ENCODE measurements around the gene BBIP1. TPM values are rescaled to one million over a fixed set of nuclear protein-coding genes. Genes with fewer than 3 reads are reported as not detected.

The BBIP1 gene
- total RNA-seq, 1 experiment from 2014 or later: 46.9 TPM

GRCh38 chr10:110880012-110880411 is 39.0 kb downstream of the BBIP1 start:
- no TSS peak for BruUV-seq (replicated peaks)
- ChIA-PET POLR2A (interaction anchor here (0.7 to 1.6 kb wide), 4 partner anchors 17 to 117 kb away, joined by 3 to 4 read pairs (median 3); partner anchors contain the start of gene SHOC2), CTCF (interaction anchor here (0.6 to 0.7 kb wide), 2 partner anchors 272 to 292 kb away, joined by 3 to 4 read pairs; no protein-coding TSS in a partner anchor)
- peaks cover 94% of the 10 kb centered on the region for H3K36me3 Mint-ChIP-seq (ENCODE audit: insufficient read depth, unreplicated experiment)
- no peak for DNase-seq (ENCODE audit: unreplicated experiment)
- H3K4me3 Mint-ChIP-seq (ENCODE audit: unreplicated experiment): no peak overlapping the region
- no peaks in the 10 kb centered on the region for H3K9me3 Mint-ChIP-seq (ENCODE audit: unreplicated experiment)
- intact Hi-C loops (cut with micrococcal nuclease): no loop called here
- no peak for TF ChIP-seq CTCF (IDR thresholded peaks at IDR 0.05; ENCODE audit: unreplicated experiment)
- no peaks in the 10 kb centered on the region for H3K27me3 Mint-ChIP-seq (ENCODE audit: insufficient read depth, unreplicated experiment)
- peaks cover 30% of the 10 kb centered on the region for H3K4me1 Mint-ChIP-seq (ENCODE audit: insufficient read depth, unreplicated experiment)
- no peak overlapping the region for H3K27ac Mint-ChIP-seq (ENCODE audit: low read depth, unreplicated experiment)

- CTCF ChIA-PET: interaction anchor here (0.6 to 3.1 kb wide), 8 partner anchors 11 to 485 kb away, joined by 3 to 10 read pairs (median 3); no protein-coding TSS in a partner anchor
- Mint-ChIP-seq H3K4me3 (ENCODE audit: unreplicated experiment) (no peak overlapping the region), H3K9me3 (ENCODE audit: unreplicated experiment) (no peaks in the 10 kb centered on the region), H3K27me3 (ENCODE audit: insufficient read depth, unreplicated experiment) (no peaks in the 10 kb centered on the region), H3K4me1 (ENCODE audit: insufficient read depth, unreplicated experiment) (peaks cover 30% of the 10 kb centered on the region), H3K27ac (ENCODE audit: low read depth, unreplicated experiment) (no peak overlapping the region), H3K36me3 (ENCODE audit: insufficient read depth, unreplicated experiment) (peaks cover 75% of the 10 kb centered on the region)
- no peak for TF ChIP-seq CTCF (IDR thresholded peaks at IDR 0.05; ENCODE audit: unreplicated experiment)
- no peak for DNase-seq (ENCODE audit: unreplicated experiment)
- intact Hi-C loops (cut with micrococcal nuclease): no loop called here
- POLR2A ChIA-PET: interaction anchor here (0.6 to 2.6 kb wide), 15 partner anchors 11 to 572 kb away, joined by 3 to 13 read pairs (median 4); partner anchors contain the start of gene SMNDC1
- BruUV-seq (replicated peaks): no TSS peak
Observed at GRCh38 chr10:110876788-110877187, 42.2 kb downstream of the BBIP1 start.

- Mint-ChIP-seq H3K4me1 (ENCODE audit: insufficient read depth, unreplicated experiment) (peaks cover 36% of the 10 kb centered on the region), H3K27ac (ENCODE audit: low read depth, unreplicated experiment) (peak overlapping the region; percentile 49), H3K4me3 (ENCODE audit: unreplicated experiment) (peak overlapping the region; percentile 78), H3K9me3 (ENCODE audit: unreplicated experiment) (no peaks in the 10 kb centered on the region), H3K27me3 (ENCODE audit: insufficient read depth, unreplicated experiment) (no peaks in the 10 kb centered on the region), H3K36me3 (ENCODE audit: insufficient read depth, unreplicated experiment) (peaks cover 74% of the 10 kb centered on the region)
- BruUV-seq (replicated peaks): no TSS peak
- intact Hi-C loops (cut with micrococcal nuclease): no loop called here
- CTCF ChIA-PET: interaction anchor here (0.6 to 3.1 kb wide), 6 partner anchors 10 to 204 kb away, joined by 3 to 10 read pairs (median 4); no protein-coding TSS in a partner anchor
- DNase-seq (ENCODE audit: unreplicated experiment): no peak
- no peak for TF ChIP-seq CTCF (IDR thresholded peaks at IDR 0.05; ENCODE audit: unreplicated experiment)
- POLR2A ChIA-PET: interaction anchor here (0.6 to 2.6 kb wide), 15 partner anchors 11 to 571 kb away, joined by 3 to 13 read pairs (median 5); partner anchors contain the start of gene SMNDC1
Observed at GRCh38 chr10:110876000-110876399, 43.0 kb downstream of the BBIP1 start.

GRCh38 chr10:110873951-110874350 is 45.0 kb downstream of the BBIP1 start:
- H3K4me3 Mint-ChIP-seq (ENCODE audit: unreplicated experiment): peak overlapping the region; percentile 78
- intact Hi-C loops (cut with micrococcal nuclease): loop anchor here (5.0 kb wide), 1 partner anchor 567 kb away; no protein-coding TSS in a partner anchor
- POLR2A ChIA-PET: interaction anchor here (0.7 to 2.3 kb wide), 15 partner anchors 8 to 263 kb away, joined by 3 to 97 read pairs (median 6); no protein-coding TSS in a partner anchor
- no peaks in the 10 kb centered on the region for H3K9me3 Mint-ChIP-seq (ENCODE audit: unreplicated experiment)
- no peaks in the 10 kb centered on the region for H3K27me3 Mint-ChIP-seq (ENCODE audit: insufficient read depth, unreplicated experiment)
- TF ChIP-seq CTCF (IDR thresholded peaks at IDR 0.05; ENCODE audit: unreplicated experiment): no peak
- peaks cover 53% of the 10 kb centered on the region for H3K36me3 Mint-ChIP-seq (ENCODE audit: insufficient read depth, unreplicated experiment)
- CTCF ChIA-PET: interaction anchor here (1.1 to 1.9 kb wide), 3 partner anchors 20 to 128 kb away, joined by 3 to 5 read pairs (median 5); no protein-coding TSS in a partner anchor
- no peak for DNase-seq (ENCODE audit: unreplicated experiment)
- no TSS peak for BruUV-seq (replicated peaks)
- peaks cover 38% of the 10 kb centered on the region for H3K4me1 Mint-ChIP-seq (ENCODE audit: insufficient read depth, unreplicated experiment)
- peak overlapping the region; percentile 64 for H3K27ac Mint-ChIP-seq (ENCODE audit: low read depth, unreplicated experiment)

Data from MCF 10A (cell line).